Nucleus accumbens (tissue), 56 donors: ENCODE measurements around the gene CASP9.
"Not testable (repeated sequence)": the region's sequence is repeated elsewhere in the genome, so short reads cannot be mapped to it uniquely, and the experiment has no call there.

Source experiments
- DNase-seq, 56 donors: peaks; one replicate each; lab custom pipeline; 2025; lab: John Stamatoyannopoulos, UW

Gene CASP9

GRCh38 chr1:15526490-15527339 is 2.7 kb upstream of the CASP9 start, which contains the start of gene DNAJC16:
DNAJC16 (plus strand) TSS chr1:15526848; CDS start chr1:15529106, 2,258 bp downstream.
- DNase-seq, result peak; percentile 92 to 100 (median 99)

- peak in 1 of 56 donors; percentile 35 for DNase-seq
Measured at GRCh38 chr1:15526021-15526489, 2.0 kb upstream of the CASP9 start.

GRCh38 chr1:15525050-15526020 is 1.3 kb upstream of the CASP9 start:
- DNase-seq, result peak in 6 of 56 donors; percentile 8 to 43 (median 37)

- DNase-seq, result peak; percentile 96 to 100 (median 100)
Measured at GRCh38 chr1:15524283-15525049, 451 bp upstream of the CASP9 start.

GRCh38 chr1:15523104-15524020 is 653 bp downstream of the CASP9 start:
- DNase-seq, result no peak

- DNase-seq, result no peak
Measured at GRCh38 chr1:15522551-15522950, 1.5 kb downstream of the CASP9 start.

GRCh38 chr1:15521206-15521906 is 2.7 kb downstream of the CASP9 start:
- DNase-seq, result not testable (repeated sequence)

- no peak for DNase-seq
Measured at GRCh38 chr1:15519625-15520024, 4.4 kb downstream of the CASP9 start.

GRCh38 chr1:15515022-15515663 is 8.9 kb downstream of the CASP9 start:
- no peak for DNase-seq

GRCh38 chr1:15514557-15514956 is 9.5 kb downstream of the CASP9 start:
- DNase-seq, result not testable (repeated sequence)

- no peak for DNase-seq
Measured at GRCh38 chr1:15513919-15514318, 10.1 kb downstream of the CASP9 start.

GRCh38 chr1:15513192-15513591 is 10.8 kb downstream of the CASP9 start:
- DNase-seq, result peak in 1 of 56 donors; percentile 11

GRCh38 chr1:15510611-15511405 is 13.2 kb downstream of the CASP9 start:
- DNase-seq, result no peak

- no peak for DNase-seq
Measured at GRCh38 chr1:15509586-15509985, 14.4 kb downstream of the CASP9 start.

GRCh38 chr1:15508700-15509487 is 15.1 kb downstream of the CASP9 start:
- no peak for DNase-seq

- DNase-seq, result no peak
Measured at GRCh38 chr1:15507278-15507677, 16.7 kb downstream of the CASP9 start.
